ENCODE results near the gene C16orf96.
A peak's percentile ranks its signal among the peaks of the same experiment; 100 is the strongest.

Gene C16orf96

DNA sequence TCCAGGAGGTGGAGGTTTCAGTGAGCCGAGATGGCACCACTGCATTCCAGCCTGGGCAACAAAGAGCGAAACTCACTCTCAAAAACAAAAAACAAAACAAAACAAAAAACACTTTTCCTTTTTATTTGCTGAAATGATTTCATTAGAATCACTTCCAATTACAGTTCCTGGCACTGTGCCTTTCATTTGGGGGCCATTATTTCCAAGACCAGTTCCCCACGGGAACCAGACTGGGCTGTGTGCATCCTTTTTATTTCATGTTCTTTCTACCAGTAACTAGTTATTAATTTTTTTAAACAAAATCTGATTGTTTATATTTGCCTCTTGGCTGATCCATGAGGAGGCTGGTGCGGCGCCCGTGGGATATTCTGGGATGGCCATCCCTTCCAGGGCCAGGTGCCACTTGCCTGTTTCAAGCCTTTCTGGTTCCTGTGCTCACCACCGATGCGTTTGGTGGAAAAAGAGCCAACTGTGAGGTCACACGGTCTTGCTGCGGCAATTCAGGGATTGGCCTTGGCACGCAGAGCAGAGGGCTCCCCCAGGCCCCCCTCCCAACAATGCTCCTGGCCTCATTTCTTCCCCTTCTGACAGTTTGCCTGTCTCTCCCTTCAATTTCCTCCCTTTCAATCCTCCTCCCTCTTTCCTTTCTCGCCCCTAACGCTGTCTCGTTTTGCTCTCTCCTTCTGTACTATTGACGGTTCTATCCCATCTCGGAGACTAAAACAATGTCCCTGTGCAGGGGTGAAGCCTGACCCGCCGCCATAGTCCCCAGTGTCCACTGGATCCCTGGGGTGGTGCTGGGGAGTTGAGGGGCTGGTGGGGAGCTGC is 45.1 kb downstream of the C16orf96 start:
- no peak for DNase-seq (ENCODE audit: low read depth in 2 of 2)

DNA sequence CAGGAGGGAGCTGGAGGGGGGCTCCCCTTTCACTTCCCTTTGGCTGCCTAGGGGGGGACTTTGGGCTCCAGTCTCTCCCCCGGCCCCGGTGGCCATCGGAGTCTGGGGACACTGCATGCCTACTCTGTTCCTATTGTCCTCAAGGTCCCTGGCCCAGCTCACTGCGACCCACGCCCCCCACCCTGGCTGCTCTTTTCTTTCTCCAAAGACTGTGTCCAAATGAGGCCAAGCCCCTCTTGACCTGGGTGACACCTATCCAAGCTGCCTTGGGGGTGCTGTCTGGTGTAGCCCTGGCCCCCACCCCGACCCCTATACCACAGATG is 45.7 kb downstream of the C16orf96 start:
- no peak for DNase-seq (ENCODE audit: low read depth in 2 of 2)

DNA sequence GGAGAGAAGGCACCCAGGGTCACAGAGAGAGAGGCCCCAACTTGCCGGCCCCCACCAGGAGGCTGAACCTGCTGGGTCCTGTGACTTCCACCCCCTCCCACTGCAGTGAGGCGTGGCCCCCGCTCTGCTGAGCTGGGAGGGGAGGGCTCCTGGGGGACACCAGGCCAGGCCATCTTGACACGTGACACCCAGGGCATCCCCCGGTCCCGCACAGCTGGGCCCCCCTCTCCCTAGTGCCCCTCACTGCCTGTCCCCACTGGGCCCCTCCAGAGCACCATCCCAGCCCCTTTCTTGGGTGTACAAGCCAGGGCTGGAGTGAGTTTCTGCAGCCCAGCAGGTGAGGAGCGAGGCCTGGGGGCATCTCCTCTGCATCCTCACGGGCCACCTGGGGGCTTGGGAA is 46.2 kb downstream of the C16orf96 start:
- DNase-seq (ENCODE audit: low read depth in 2 of 2): no peak

DNA sequence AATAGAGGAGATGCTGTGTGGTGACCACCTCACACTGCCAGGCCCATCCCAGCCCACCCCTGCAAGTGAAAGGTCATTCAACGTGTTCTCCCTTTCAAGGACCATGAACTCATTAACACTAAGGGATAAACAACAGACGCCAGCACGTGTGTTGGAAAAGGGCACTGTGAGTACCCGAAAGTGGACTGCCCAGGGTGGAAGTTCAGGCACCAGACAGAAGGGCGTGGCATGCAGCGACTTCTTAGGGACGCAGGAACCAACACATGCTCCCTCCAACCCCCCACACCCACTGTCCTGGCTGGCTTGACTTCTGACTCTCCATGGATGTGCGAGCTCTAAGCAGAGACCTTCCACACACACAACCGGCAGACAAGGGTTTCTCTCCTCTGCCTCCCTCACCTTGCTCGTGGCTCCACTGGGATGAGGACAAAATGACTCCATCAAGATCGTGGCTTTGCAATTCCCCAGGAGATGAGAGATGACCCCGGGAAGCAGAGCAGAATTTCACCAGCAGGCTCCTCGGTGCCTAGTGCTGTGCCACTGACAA is 47.6 kb downstream of the C16orf96 start:
- no peak for DNase-seq (ENCODE audit: low read depth in 2 of 2)

DNA sequence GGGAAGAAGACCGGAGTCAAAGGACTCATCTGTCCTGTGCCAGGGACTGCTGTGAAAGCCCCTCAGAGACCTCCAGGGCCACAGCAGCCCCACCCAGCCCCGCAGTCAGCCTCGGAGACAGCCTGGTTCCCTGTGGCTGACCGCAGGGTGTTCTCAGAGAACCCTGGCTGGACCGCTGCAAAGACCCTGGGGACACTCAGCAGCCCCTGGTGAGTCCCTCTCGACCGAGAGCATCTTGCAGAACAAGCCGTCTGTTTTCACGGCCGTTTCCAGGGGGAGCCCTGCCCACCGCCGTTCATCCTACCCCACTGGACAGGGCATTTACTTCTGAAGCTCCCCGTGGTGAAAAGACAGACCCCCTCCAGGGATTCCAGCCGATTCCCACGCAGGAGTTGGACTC is 48.3 kb downstream of the C16orf96 start:
- DNase-seq (ENCODE audit: low read depth in 2 of 2): no peak

DNA sequence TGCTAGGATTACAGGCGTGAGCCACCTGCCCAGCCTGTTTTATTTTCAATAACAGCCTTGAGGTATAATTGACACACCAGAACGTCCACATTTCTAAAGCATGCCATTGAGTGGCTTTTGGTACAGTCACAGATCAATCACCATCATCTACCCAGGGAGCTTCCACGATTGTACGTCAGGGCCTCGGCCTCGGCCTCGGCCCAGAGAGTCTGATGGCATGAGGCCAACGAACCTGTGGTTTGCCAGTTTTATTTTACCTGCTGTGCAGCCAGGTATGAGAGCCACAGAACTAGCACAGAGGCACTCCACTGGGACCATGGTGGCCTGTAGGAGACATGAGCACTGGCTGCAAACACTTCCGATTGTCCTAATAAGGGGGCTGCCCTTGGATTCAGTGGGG is 50.2 kb downstream of the C16orf96 start:
- DNase-seq (ENCODE audit: low read depth in 2 of 2): no peak

DNA sequence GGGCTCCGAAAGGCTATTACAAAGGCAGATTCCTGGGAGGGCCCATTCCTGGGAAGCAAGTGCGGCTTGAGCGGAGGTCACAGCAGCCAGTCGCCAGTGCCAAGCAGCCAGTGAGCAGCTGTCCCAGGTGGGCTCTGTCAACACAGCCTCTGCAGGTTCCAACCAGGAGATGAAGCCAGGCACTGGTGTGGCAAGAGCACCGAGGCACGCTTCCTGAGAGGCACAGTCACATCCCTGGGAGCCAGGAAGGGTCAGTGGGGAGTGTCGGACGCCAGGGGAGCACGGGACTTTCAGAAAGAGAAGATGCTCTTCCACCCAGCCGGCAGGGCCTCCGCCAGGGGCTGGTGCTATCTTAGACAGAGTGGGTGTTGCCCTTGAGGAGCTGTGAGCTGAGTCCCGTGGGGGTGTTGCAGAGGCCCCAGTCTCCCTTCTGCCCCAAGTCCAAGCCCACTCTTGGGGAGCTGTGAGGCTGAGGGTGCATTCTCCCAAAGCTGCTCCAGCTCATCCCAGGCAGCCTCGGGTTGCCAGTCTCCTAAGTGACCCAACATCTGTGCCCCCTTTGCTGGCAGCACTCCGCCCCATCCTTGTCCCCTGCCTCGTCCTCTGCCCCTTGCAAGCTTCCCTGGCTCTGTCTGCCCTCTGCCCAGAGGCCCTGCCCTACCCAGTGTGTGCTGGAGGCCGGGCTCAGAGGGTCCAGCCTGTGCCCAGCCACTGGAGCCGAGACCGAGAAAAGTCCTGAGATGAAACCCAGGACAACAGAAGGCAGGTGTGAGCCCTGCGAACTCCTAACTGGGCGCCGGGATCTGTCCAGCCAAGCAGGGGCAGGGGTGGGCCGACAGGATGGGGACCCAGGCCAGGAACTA is 51.9 kb downstream of the C16orf96 start:
- no peak for DNase-seq (ENCODE audit: low read depth in 2 of 2)

DNA sequence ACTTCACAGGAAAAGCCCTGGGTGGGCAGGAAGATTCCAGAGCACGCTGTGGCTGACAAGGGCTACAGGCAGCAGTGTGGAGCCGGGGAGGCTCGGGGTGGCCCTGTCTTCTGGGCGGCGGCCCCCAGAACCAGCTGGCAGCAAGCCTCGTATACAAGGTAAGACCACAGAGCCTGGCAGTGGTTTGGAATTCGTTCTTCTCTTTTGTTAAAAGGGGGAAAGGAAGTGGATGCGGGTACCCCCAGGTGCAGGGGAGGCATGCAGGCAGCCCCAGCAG is 52.5 kb downstream of the C16orf96 start:
- no peak for DNase-seq (ENCODE audit: low read depth in 2 of 2)

DNA sequence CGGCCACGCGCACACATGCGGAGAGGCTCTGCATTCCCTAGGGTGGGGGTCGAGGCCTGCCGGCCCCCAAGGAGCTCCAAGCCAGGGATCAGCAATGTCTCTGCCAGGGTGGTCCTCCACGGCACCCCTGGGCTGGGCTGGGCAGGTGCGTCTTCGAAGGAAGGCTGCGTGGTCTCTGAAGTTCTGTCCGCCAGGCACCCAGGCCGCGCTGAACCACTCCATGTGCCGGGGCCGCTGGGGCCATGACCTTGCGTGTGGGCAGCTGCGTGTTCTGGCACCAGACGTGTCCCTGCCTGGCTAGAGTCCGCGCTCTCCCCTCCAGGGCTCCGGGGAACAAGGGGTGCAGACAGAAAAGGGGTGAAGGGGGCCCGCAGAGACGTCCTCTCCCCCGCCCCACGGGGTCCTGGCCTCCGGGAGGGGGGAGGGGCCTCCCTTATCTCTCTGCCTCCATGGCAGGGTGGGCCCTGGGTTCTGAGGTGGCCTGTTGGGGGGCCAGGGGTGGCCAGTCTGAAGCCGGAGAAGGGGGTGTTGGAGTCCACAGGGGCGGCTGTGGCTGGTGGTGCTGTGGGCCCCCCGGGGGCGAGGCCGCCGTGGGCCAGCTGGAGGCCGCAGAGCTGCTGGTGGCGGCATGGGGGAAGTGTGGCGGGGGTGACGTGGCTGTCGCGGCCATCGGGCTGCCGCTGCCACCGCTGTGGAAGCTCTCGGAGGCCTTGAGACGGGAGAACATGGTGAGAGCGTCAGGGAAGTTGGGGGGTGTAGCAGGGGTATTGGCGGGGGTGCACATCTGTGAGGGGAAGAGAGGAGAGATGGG is 53.3 kb downstream of the C16orf96 start:
- DNase-seq (ENCODE audit: low read depth in 2 of 2): no peak

DNA sequence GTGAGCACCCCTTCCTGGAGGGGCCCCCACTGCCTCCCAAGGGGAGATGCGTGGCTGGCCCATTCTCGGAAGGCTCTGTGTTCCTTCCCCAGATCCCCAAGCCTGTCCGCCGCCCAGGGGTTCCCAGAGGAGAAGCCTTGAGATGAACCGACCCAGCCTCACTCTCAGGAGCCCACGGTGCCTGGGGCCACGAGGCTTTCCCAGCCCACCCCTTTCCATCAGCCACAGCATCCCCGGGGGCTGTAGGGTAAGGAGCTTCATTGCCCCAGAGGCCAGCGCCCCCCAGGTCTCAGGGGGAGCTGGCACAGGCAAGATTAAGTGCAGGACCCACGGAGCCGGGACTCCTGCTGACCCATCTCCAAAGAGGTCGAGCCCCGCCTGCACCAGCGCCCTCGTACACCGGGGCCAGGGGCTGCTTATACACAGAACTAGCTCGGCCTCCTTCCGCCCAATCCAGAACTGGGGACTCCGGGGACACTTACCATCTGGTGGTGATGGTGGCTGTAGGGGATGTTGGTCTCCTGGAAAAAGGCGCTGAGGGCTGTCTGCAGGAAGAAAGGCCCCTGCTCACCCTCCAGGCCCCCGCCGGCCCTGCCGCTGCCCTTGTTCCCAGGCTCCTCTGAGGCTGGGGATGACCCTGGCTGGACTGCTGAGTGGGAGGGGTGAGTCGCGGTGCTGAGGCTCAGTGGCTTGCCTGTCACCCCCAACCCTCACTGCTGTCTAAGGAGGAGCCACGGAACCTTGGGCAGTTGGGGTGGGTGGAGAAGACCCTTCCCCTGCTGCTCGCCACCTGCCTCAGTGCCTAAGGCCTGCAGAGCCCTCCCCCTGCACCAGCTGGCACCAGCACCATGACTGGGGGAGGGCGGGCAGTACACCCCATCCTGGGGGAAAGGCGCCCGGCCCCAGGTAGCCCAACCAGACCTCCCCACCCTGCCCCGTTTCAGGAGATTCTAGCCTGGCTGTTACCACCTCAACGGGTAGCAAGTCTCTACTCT is 54.2 kb downstream of the C16orf96 start:
- no peak for DNase-seq (ENCODE audit: low read depth in 2 of 2)

DNA sequence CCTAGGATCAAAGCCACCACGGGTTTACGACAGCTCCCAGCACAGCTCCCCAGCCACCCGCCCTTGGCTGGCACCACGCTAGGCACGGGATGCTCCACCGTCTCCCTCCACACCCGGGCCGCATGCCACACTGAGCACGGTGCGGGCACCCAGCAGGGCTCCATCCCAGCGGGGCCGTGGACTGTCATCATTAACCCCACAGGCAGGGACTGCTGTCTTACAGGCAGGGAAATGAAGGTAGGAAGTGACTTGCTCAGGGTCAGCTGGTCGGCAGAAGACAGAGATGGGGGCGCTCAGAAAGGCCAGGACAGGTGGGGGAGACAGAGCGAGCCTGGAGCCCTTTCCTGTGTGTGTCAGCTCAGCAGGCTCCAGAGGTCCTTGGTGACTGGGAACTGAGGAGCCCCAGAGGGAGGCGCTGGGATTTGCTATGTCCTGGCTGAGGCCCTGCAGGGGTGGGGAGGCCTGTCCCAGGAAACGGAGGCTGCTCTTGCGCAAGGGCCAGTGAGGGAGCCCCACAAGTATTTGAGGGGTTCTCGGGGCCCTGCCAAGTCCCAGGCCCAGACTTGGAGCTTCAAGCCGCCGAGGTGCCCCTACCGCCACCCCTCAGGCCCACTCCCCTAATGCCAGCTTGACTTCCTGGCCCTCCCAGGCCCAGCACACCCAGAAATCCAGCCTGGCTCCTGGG is 55.3 kb downstream of the C16orf96 start:
- DNase-seq (ENCODE audit: low read depth in 2 of 2): no peak

DNA sequence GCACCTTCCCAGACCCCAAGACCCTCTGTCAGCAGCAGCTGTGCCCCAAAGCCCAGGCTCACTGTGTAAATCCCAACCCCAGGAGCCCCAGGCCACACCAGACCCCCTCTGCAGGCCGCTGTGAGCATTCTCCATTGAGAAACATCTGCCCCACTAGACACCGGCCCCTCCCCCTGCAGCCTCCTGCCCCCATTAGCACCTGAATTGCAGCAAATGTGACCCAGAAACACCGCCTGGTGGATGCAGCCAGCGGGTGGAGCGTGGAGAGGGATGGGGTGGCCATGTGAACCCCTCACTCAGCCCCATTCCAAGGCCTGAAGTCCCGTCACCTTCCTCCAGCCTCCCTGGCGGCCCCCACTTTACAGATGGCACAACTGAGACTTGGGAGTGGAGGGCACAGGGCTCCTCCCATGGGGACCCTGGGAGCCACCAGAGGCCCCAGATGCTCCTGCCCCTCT is 56.4 kb downstream of the C16orf96 start:
- DNase-seq (ENCODE audit: low read depth in 2 of 2): no peak

DNA sequence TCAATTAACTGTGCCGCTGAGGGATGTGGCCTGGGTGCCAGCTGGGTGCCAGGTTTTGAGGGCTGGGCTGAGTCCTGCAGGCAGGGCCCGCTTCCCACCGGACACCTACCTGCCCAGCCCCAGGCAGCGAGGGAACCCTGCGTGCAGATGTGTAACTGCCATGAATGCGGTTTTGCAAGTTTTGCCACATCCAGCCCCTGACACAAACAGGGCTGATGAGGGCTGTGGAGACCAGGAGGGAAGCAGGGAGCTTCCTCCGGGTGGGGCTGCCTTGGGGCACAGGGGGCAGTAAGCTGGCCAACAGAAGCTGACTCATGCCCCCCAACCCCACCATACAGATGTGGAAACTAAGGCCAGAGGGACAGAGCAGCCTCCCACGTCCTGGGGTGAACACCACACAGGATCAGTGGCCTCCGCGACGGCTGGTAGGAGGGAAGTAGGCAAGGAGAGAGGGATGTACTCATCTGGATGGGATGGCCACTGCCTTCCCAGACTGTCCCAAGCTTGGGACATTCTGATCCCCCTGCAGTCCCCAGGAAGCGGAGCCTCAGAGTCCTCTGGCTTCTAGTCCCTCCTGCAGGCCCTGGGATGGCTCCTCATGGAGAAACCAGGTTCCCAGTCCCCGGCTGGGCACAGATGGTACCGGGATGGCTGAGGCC is 57.0 kb downstream of the C16orf96 start:
- DNase-seq (ENCODE audit: low read depth in 2 of 2): no peak

DNA sequence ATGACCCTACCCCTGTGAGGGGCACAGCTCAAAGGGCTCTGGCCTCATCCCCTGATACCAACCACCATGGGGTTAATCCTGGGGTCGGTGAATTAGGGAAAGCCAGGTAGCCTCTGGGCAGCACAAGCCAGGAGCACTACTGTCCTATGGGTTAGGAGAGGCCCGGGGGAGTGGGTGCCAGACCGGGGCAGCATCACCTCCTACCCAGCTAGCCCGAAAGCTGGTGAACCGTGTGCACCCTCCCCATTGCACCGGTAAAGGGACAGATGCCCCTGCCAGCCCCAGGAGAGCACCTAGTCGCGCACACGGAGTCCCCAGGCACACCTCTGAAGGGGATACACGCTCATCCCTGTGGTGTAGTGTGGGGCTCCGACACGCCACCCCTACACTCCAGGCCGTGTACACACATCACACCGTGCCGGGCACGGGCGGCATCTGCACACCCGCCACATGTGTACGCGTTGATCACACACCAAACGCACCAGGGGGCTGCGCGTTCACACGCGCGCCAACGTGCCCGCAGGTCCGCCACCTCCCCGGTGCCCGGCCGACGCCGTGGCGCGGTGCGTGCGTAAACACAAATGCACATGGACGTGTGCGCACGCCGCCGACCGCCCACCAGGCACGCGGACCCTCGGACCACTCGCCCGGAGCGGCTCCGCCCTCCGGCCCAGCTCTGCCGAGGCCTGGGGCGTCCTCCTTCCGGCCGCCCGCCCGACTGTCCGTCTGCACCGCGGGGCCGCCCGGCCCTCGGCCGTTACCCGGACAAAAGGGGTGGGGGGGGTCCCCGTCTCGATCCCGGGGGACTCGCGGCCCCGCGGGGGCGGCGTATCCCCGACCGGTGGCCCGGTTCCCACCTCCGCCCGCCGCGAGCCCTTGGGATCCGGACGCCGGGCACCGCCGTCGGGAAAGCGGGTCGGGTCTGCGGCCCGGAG is 57.8 kb downstream of the C16orf96 start:
- DNase-seq (ENCODE audit: low read depth in 2 of 2): peak in 1 of 2 donors; percentile 36

DNA sequence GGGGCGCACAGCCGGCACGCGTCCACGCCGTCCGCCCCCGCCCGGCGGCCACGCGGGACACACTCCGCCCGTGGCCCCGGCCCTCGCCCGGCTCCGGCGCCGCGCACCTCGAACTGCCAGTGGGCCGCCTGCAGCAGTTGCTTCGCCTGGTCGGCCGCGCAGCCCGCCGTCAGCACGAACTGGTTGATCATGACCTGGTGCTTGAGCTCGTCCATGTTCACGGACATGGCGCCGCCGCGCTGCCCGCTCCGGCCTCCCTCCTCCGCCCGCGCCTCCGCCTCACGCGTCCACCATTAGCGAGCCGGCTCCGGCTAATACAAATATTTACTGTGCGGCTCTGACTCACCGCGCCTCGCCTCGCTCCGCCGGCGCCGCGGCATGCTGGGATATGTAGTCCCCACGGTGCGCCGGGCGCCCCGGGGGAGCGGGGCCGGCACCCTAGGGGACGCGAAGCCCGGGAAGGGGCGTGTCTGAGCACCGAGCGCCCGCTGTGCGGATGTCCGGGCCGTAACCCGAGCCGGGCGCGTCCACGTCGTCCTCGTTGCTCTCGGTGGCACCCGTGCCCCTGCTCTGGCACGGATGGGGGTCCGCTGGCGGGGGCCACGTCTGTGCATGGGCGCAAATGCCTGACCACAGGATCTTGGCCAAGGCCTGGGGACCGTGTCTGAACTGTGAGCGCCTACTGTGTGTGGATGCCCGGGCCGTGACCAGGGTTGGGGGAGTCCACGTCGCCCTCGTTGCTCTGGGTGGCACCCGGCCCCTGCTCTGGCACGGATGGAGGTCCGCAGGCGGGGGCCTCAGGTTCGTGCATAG is 58.6 kb downstream of the C16orf96 start, which contains the start of gene UBALD1:
TSS of gene UBALD1 (minus strand) at position 318 of the 813 bp plus-strand sequence. CDS start at position 227, 91 bp downstream.
- peak; percentile 71 to 73 for DNase-seq (ENCODE audit: low read depth in 2 of 2)

DNA sequence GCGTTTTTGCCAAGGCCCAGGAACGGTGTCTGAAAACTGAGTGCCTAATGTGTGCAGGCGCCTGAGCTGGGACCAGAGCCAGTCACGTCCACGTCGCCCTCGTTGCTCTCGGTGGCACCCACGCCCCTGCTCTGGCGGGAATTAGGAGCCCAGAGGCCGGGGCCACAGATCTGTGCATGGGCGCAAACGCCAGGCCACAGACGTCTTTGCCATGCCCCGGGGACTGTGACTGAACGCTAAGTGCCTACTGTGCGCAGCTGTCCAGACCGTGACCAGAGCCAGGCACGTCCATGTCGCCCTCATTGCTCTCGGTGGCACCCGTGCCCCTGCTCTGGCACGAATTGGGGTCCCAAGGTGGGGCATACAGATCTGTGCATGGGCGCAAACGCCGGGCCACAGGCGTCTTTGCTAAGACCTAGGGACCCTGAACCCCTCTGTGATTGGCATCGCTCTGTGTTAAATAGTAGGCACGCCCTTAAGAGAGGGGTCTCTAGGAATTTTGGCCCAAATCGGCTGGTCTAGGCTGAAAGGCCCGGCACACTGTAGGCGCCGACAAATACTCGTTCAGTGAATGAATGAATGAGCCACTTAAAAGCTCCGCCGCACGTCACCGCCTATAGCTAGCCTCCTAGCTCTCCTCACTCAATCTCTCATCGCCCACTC is 59.4 kb downstream of the C16orf96 start:
- DNase-seq (ENCODE audit: low read depth in 2 of 2): no peak
